Left renal pelvis (tissue), 4 donors: ENCODE data around the gene TEX22. TPM values are rescaled to one million over a fixed set of nuclear protein-coding genes. Genes with fewer than 3 reads are reported as not detected.

ENCODE experiments used
- DNase-seq, 4 donors: peaks; one replicate each; pipeline ENCODE4 v3.0.0-alpha.2; 2013; ENCODE audit warnings: low read depth in 4 of 4, low spot score in 3 of 4
- polyA plus RNA-seq, 4 donors: library from polyadenylated mRNA; unstranded; fragments of 120-200 nt; gene quantifications; one replicate each; pipeline ENCODE4 v1.2.1, GENCODE V29; 2013; ENCODE audit not compliant: insufficient read length in 4 of 4

The TEX22 gene
- polyA plus RNA-seq, 4 donors, result 1.1 to 2.8 (median 2.0) TPM

DNA sequence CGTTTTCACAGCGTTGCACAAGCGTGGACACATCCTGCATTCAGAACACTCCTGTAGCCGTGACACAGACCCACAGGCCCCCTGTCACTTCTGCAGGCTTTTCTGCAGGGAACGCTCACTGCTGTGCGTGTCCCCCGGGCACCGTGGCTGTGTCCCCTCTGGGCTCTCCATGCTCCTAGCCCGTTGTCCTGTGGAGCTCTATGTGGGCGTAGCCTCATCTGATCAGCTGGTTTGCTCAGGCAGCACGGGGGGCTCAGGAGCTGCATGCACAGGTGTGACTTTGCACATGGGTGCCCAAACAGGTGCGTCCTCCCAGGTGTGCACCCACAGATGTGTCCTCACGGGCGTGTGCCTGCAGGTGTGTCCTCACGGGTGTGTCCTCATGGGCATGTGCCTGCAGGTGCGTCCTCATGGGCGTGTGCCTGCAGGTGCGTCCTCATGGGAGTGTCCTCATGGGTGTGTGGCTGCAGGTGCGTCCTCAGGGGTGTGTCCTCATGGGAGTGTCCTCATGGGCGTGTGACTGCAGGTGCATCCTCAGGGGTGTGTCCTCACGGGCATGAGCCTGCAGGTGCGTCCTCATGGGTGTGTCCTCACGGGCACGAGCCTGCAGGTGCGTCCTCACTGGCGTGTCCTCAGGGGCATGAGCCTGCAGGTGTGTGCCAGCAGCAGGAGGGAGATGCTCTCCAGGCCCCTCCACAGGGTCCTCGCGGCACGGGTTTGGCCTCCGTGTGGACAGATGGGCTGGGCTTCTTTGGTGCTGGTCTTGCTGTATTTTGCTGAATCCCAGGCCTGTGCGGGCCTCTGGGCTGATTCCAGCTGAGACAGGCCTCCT is 38.8 kb downstream of the TEX22 start:
- no peak for DNase-seq

DNA sequence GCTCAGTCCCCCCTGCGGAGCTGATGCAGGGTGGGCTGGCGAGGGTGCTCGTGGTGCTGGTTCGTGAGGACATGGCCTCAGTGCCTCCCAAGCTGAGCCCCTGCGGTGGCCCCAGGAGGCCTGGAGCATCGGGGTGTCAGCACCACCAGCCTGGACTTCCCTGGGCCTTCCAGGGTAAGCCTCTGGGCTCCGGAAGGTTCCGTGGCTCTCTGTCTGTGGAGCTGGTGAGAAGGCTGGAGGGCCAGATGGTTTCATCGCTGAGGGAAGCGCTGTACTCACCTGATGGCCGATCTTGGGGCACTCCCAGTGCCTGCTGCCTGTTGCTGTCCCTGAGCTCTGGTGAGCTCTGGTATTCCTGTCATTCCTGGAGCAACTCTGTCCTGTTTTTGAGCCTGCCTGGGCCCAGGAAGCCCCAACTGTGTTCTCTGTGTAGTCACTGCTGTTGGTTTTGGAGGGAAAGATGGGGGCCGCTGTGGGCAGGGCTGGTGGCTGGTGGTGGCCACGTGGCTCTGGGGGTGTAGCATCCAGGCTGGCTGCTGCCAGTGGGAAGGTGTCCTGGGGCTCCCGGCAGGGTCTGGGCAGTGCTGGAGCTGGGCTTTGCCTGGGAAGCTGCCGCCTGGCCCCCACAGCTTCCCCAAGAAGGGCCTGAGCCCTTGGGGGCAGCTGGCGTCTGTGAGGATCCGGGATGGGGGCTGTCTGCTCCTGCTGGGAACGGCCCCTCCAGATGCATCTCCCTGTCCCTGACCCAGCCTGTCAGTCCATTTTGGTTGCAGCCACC is 39.6 kb downstream of the TEX22 start:
- no peak for DNase-seq

GRCh38 chr14:105439179-105439578 is 40.8 kb downstream of the TEX22 start:
- DNase-seq, result no peak

DNA sequence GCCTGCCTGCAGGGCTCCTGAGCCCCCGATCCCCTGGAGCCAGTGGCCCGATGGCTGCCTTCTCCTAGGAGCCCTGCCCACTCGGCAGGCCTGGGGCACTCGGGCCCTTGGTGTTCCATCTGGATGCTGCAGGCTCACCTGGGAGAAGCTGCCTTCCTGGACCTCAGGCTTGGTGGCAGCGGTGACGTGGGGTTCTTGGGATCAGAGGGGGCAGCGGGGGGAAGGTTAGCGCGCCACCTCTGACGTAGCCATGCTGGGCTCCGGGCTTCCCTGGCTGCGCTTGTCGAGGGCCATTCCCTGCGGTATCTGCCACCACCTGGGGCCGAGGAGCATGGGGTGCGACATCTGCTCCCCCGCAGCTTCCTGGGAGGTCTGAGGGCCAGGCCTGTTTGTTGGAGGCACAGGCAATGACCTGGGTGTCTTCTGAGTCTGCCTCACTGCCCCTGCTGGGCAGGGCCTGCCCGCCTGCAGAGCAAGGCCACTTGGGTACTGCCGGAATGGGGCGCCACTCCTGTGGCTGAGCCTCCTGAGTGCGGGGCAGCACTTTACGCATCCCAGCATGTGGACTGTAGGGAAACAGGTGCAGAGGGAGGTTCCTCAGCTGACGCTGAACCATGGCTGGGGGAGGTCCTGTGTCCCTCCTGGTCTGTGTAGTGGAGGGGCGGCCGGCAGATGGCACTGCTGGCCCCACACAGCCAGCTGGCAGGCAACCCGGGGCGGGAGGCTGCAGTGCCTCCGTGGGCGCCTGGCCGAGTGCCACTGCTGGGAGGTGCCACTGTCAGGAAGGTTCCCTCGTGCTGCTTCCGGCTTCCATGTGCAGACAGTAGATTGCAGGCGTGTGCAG is 41.6 kb downstream of the TEX22 start:
- no peak for DNase-seq

DNA sequence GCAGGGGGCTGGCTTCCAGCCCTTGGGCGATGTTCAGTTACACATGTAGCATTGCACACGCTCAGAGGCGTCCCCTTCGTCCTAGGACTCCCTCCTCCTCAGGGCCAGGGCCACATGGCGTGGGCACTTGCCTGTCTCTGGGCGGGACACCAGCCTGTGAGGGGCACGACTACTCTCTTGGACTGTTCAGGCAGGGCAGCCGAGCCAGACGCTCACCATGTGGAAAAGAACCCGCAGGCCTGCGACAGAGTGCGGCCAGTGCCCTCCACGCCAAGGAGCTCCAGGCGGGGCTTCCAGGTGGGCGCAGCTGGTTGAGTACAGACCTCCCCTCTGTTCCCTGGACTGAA is 42.2 kb downstream of the TEX22 start:
- no peak for DNase-seq

GRCh38 chr14:105440992-105441391 is 42.7 kb downstream of the TEX22 start:
- no peak for DNase-seq

- DNase-seq, result no peak
Measured at GRCh38 chr14:105442125-105442524, 43.8 kb downstream of the TEX22 start.

GRCh38 chr14:105442834-105443233 is 44.5 kb downstream of the TEX22 start:
- DNase-seq, result no peak

DNA sequence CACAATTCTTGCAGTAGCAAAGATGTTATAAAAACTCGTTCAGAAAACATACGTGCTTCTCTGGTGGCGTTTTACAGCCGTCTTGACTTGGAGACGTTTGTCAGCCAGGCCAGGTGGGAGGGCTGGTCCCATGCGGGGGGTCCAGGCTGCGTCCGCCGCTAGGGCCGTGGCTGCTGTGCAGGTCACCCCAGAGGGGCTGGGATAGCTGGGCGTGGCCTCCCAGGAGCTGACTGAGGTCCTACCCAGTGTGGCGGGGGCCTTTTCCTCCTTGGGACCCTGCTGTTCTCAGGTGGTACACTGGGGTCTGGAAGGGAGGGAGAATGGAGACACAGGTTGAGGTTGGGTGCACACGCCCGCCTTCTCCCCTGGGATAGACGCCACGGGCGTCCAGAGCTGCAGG is 46.5 kb downstream of the TEX22 start:
- DNase-seq, result no peak

DNA sequence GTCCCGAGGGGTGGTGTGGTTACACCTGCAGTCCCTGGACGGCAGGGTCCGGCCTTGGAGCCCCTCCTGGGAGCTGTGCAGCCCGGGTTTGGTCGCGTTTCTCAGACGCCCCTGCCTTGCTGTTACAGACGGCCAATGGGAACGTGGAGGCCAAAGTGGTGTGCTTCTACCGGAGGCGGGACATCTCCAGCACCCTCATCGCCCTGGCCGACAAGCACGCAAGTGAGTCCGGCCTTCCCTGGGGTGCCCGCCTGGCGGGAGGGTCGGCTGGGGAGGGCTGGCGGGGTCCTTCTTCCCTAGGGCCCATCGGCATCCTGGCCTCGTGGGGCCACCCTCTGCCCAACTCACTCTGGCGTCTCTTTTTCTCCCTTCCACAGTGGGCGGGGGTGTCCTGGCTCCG is 47.0 kb downstream of the TEX22 start:
- DNase-seq, result no peak

- no peak for DNase-seq
Measured at GRCh38 chr14:105445901-105446845, 47.8 kb downstream of the TEX22 start.

DNA sequence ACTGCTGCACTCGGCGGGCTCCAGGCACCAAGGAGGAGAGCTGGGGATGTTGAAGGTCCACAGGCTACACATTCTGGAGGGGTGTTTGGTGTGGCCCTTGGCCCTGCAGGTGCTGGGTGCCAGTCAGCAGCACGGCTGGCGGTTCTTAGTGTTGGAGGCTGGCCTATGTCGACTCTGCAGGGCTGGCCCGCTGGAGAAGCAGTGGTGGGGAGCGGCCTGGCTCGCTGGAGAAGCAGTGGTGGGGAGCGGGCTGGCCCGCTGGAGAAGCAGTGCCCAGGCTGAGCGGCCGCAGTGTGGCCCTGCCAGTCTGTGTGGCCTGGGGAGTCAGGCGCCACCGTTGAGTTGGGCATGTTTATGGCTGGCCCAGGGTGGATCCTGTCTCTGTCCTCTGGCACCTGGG is 48.6 kb downstream of the TEX22 start:
- no peak for DNase-seq

GRCh38 chr14:105447651-105448640 is 49.6 kb downstream of the TEX22 start:
- DNase-seq, result no peak

GRCh38 chr14:105448706-105449111 is 50.4 kb downstream of the TEX22 start:
- no peak for DNase-seq

DNA sequence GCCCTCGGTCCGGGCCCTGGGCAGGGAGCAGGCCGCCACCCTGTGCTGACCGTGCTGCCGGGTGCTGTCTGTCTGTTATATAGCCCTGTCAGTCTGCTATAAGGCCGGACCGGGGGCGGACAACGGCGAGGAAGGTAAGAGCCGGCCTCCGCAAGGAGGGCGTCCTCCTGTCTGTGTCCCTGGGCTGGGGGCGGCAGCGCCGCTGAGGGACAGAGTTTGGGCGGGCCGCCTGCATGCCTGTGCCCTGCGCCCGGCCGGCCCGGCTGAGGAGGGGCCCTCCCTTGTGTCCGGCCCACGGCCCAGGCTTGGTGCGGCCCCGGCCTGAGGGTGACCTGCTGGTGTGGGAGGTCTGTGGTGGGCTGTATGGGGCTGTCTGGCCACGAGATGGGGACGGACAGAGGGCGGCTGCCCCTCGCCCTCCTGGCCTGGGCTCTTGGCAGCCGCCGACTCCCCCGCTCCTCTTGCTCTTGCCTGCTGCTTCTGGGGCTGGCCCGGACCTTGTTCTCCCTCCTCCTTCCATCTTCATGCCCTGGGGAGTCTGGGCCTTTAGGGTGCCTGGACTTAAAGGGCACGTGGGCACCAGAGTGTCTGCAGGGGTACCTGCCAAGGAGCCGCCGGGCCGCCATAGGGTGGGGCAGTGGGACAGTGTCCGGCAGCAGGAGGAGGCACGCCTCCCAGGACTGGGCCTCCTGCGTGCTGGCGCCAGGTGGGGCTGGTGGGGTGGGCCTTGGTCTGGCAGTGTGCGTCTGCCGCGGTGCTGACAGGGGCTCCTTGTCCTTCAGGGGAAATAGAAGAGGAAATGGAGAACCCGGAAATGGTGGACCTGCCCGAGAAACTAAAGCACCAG is 51.2 kb downstream of the TEX22 start:
- no peak for DNase-seq

DNA sequence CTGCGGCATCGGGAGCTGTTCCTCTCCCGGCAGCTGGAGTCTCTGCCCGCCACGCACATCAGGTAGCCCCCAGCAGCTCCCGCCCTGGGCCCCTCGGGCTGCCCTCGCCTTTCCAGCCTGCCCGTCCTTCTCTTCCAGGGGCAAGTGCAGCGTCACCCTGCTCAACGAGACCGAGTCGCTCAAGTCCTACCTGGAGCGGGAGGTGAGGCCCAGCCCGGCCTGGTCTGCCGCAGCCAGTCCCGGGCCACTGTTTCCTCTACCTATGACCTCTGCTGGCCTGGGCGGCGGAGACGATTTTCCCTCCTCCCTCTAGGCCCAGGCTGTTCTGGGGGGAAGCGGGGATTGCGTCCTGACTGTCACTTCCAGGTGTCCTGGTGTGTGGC is 51.8 kb downstream of the TEX22 start:
- no peak for DNase-seq

- DNase-seq, result no peak
Measured at GRCh38 chr14:105450864-105451720, 52.8 kb downstream of the TEX22 start.
